ENCODE measurements around the gene GGA2. TPM values are rescaled to one million over a fixed set of nuclear protein-coding genes. Genes with fewer than 3 reads are reported as not detected.

GGA2 gene
- total and polyA plus RNA-seq, 7 donors, result 13.2 to 55.7 (median 29.6) TPM

DNA sequence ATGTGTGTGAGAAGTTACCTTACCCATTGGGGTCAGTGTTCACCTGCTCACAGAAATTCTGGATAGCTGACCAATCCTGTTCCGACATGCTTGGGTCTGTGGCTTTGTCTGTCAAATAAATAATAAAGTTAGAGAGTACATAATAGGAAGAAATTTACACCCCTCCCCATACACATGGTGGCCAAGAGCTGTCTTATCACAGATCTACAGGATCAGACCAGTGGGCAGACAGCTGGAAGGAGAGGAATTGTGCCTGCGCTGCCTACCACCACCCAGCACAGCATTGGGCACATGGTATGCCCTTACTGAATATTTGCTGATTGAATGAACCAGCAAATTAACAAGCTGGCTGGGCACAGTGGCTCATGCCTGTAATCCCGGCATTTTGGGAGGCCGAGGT, 14.6 kb downstream of the GGA2 start:
- intact Hi-C loops (cut with DNase I), result no loop called here
- H3K9me3 ChIP-seq, result no peaks in the 10 kb centered on the region
- no peak overlapping the region for H3K27ac ChIP-seq
- 98 to 99% methylated on average over 4 of the region's 4 CpGs for WGBS, 2 donors
- no peak overlapping the region for H3K4me3 ChIP-seq
- no peak for DNase-seq
- no peaks in the 10 kb centered on the region for H3K27me3 ChIP-seq
- H3K36me3 ChIP-seq, result peaks cover 22 to 50% (median 26%) of the 10 kb centered on the region in 4 donors
- TF ChIP-seq, protein P1, sequence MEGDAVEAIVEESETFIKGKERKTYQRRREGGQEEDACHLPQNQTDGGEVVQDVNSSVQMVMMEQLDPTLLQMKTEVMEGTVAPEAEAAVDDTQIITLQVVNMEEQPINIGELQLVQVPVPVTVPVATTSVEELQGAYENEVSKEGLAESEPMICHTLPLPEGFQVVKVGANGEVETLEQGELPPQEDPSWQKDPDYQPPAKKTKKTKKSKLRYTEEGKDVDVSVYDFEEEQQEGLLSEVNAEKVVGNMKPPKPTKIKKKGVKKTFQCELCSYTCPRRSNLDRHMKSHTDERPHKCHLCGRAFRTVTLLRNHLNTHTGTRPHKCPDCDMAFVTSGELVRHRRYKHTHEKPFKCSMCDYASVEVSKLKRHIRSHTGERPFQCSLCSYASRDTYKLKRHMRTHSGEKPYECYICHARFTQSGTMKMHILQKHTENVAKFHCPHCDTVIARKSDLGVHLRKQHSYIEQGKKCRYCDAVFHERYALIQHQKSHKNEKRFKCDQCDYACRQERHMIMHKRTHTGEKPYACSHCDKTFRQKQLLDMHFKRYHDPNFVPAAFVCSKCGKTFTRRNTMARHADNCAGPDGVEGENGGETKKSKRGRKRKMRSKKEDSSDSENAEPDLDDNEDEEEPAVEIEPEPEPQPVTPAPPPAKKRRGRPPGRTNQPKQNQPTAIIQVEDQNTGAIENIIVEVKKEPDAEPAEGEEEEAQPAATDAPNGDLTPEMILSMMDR (IDR thresholded peaks at IDR 0.05), result no peak
- TF ChIP-seq POLR2AphosphoS5 (IDR thresholded peaks at IDR 0.05) (no peak), EP300 (IDR thresholded peaks at IDR 0.05) (no peak), POLR2A (IDR thresholded peaks at IDR 0.05) (no peak)
- H3K4me1 ChIP-seq, result peaks cover 0 to 24% (median 5%) of the 10 kb centered on the region in 4 donors

GRCh38 chr16:23494188-23494587, 16.1 kb downstream of the GGA2 start:
- no peaks in the 10 kb centered on the region for H3K9me3 ChIP-seq
- H3K27ac ChIP-seq, result no peak overlapping the region
- no peak for TF ChIP-seq POLR2AphosphoS5 (IDR thresholded peaks at IDR 0.05)
- TF ChIP-seq POLR2A (IDR thresholded peaks at IDR 0.05), result no peak
- TF ChIP-seq, protein P1 (IDR thresholded peaks at IDR 0.05), result no peak
- TF ChIP-seq EP300 (IDR thresholded peaks at IDR 0.05), result no peak
- no peak overlapping the region for H3K4me3 ChIP-seq
- WGBS, 2 donors, result 93 to 95% methylated on average over 11 of the region's 11 CpGs
- DNase-seq, result no peak
- intact Hi-C loops (cut with DNase I), result no loop called here
- peaks cover 24 to 65% (median 41%) of the 10 kb centered on the region in 4 donors for H3K36me3 ChIP-seq
- peaks cover 0 to 18% (median 5%) of the 10 kb centered on the region in 4 donors for H3K4me1 ChIP-seq
- H3K27me3 ChIP-seq, result no peaks in the 10 kb centered on the region

DNA sequence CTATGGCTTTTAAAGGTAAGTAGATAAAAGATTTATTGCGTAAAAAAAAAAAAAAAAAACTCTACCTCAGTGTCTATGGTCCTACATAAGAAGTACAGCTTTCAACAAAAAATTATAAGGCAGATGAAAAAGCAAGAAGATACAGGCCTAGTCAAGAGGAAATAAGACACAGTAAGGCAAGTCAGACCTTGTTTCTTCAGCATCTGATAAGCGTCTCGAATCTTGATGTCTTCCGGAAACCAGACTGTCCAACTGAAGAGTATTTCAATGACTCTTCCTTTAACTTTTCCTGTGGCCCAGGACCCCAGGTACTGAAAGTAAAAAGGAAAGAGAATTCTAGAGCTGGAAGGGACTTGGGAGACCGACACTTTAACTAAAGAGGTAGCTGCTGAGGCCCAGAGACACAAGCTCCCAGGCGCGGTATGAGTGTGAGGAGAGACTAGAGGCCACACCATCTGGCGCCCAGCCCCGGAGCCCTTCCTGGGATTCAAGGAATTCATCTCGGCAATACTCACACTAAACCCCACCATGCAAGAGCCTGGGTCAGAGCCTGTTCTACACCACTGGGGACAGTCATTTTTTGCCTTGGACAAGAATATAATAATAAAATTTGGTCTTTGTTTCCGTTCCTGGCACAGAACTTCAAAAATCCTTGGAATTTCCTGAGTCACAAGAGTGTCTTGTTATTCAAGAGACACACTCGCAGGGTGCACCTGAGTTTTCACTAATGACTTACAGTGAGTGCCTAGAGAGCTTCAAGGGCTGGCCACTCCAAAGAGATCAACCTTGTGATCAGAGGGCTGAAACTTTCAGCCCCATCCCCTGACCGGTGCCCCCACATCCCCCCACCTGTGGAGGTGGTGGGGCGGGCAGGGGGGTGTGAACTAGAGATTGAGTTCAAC, 18.6 kb downstream of the GGA2 start:
- DNase-seq, result no peak
- no peak overlapping the region for H3K27ac ChIP-seq
- H3K4me3 ChIP-seq, result no peak overlapping the region
- TF ChIP-seq POLR2A (IDR thresholded peaks at IDR 0.05) (no peak), POLR2AphosphoS5 (IDR thresholded peaks at IDR 0.05) (no peak), EP300 (IDR thresholded peaks at IDR 0.05) (no peak)
- TF ChIP-seq, protein P1 (IDR thresholded peaks at IDR 0.05), result no peak
- H3K9me3 ChIP-seq, result no peaks in the 10 kb centered on the region
- peaks cover 0 to 10% (median 0%) of the 10 kb centered on the region in 4 donors for H3K4me1 ChIP-seq
- H3K36me3 ChIP-seq, result peaks cover 45 to 90% (median 64%) of the 10 kb centered on the region in 4 donors
- 92 to 93% methylated on average over 14 of the region's 14 CpGs for WGBS, 2 donors
- intact Hi-C loops (cut with DNase I), result no loop called here
- H3K27me3 ChIP-seq, result no peaks in the 10 kb centered on the region

GRCh38 chr16:23486480-23486879, 23.8 kb downstream of the GGA2 start:
- no peak overlapping the region for H3K4me3 ChIP-seq
- 91 to 92% methylated on average over 5 of the region's 5 CpGs for WGBS, 2 donors
- intact Hi-C loops (cut with DNase I), result no loop called here
- no peaks in the 10 kb centered on the region for H3K27me3 ChIP-seq
- no peaks in the 10 kb centered on the region for H3K9me3 ChIP-seq
- peaks cover 56 to 99% (median 68%) of the 10 kb centered on the region in 4 donors for H3K36me3 ChIP-seq
- no peaks in the 10 kb centered on the region for H3K4me1 ChIP-seq
- DNase-seq, result no peak
- TF ChIP-seq POLR2AphosphoS5 (IDR thresholded peaks at IDR 0.05), result no peak
- no peak for TF ChIP-seq EP300 (IDR thresholded peaks at IDR 0.05)
- TF ChIP-seq POLR2A (IDR thresholded peaks at IDR 0.05), result no peak
- TF ChIP-seq, protein P1 (IDR thresholded peaks at IDR 0.05), result no peak
- no peak overlapping the region for H3K27ac ChIP-seq

All from sigmoid colon (tissue), 7 donors.